Activated B cell treated with CpG ODN at 0.5 μM for 24 hours (primary cell): Measurements from ENCODE around the gene COL17A1. TPM values are rescaled to one million over a fixed set of nuclear protein-coding genes. Genes with fewer than 3 reads are reported as not detected.

Experiments used
- ATAC-seq: fragments of 200-7000 bp; cut with Tn5 transposase; one replicate; pipeline ENCODE4 v1.10.0; 2021; ENCODE audit warnings: low read depth, mild to moderate bottlenecking, moderate library complexity
- CTCF ChIA-PET: fragments of 350-600 bp; sonication (Branson Sonifier 250); formaldehyde crosslinking; loops from one replicate; lab custom pipeline; 2021; ENCODE audit warnings: antibody characterized with exemption; lab: Charles Lee
- POLR2A ChIA-PET: fragments of 350-600 bp; sonication (Branson Sonifier 250); formaldehyde crosslinking; loops from one replicate; lab custom pipeline; 2021; ENCODE audit warnings: antibody characterized with exemption; lab: Charles Lee
- DNase-seq: peaks from one replicate; pipeline ENCODE4 v3.0.0; 2022
- H3K27ac Mint-ChIP-seq: one replicate; pipeline ENCODE4 v1.8.0; 2020; ENCODE audit warnings: mixed read lengths
- H3K27me3 Mint-ChIP-seq: one replicate; pipeline ENCODE4 v1.8.0; 2021; ENCODE audit warnings: mixed read lengths
- H3K36me3 Mint-ChIP-seq: one replicate; pipeline ENCODE4 v1.8.0; 2021; ENCODE audit warnings: low read depth, mixed read lengths
- H3K4me1 Mint-ChIP-seq: one replicate; pipeline ENCODE4 v1.8.0; 2021; ENCODE audit warnings: mixed read lengths
- H3K4me3 Mint-ChIP-seq: one replicate; pipeline ENCODE4 v1.8.0; 2020; ENCODE audit warnings: mild to moderate bottlenecking, mixed read lengths
- H3K9me3 Mint-ChIP-seq: one replicate; pipeline ENCODE4 v1.8.0; 2020; ENCODE audit warnings: mixed read lengths
- intact Hi-C: fragments of 100-400 bp; cut with micrococcal nuclease; formaldehyde crosslinking; loops from one replicate; pipeline ENCODE4 v1.15.1; 2024
- total RNA-seq: library from RNA; stranded (reverse); gene quantifications from 2 replicates; pipeline ENCODE4 v1.2.3, GENCODE V29; 2022
- TF ChIP-seq, protein P1 (sequence below): fragments of 200-600 bp; IDR thresholded peaks from one replicate; pipeline ENCODE4 v1.8.0; 2022; ENCODE audit warnings: antibody characterized with exemption, mild to moderate bottlenecking

Gene COL17A1
- total RNA-seq, 1 donor from 2014 or later = not detected

DNA sequence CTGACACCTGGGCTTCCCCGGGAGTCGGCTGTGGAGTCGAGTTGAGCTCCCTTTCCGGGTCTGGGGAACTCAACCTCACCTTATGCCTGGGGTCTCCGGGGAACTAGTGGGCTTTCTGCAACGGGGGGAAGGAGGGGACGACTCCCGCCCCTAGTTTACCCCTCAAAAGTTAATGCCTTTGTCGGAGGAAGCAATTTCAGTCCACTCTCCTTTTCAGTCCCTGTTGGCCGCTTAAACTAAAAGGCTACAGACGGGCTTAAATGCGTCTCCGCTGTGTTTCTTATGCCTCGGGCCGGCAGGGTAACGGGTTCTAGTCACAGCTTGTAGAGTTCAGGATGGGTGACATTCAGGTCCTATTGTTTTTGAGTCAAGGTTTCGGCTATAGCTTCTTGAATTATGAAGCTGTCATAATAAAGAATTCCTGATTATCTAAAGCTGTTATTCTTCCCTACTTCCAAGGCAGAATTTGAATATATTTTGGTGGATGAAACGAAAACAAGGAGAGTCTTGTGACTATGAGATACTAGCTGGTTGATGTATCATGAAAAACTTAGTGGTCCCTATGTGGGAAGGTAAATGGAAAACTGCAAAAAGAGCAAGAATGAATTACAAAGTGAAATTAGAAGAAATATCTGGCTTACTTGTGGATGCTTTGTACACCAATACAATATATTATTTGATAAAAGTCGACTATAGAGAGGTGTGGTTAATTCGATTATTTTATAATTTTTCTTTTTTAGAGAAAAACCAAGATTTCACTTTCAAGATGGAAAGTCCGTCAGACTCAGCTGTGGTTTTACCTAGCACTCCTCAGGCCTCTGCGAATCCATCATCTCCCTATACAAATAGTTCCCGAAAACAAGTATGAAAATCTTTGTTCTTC, 36.8 kb upstream of the COL17A1 start:
- ChIA-PET CTCF (interaction anchor here (0.7 to 2.4 kb wide), 8 partner anchors 32 to 234 kb away, joined by 3 to 11 read pairs (median 4); no protein-coding TSS in a partner anchor), POLR2A (interaction anchor here (0.7 to 3.3 kb wide), 23 partner anchors 8 to 726 kb away, joined by 3 to 28 read pairs (median 5); partner anchors contain the start of genes ATP5MK, GSTO1, GSTO2 and ITPRIP)
- DNase-seq = no peak
- H3K27me3 Mint-ChIP-seq = no peaks in the 10 kb centered on the region
- TF ChIP-seq, protein P1, sequence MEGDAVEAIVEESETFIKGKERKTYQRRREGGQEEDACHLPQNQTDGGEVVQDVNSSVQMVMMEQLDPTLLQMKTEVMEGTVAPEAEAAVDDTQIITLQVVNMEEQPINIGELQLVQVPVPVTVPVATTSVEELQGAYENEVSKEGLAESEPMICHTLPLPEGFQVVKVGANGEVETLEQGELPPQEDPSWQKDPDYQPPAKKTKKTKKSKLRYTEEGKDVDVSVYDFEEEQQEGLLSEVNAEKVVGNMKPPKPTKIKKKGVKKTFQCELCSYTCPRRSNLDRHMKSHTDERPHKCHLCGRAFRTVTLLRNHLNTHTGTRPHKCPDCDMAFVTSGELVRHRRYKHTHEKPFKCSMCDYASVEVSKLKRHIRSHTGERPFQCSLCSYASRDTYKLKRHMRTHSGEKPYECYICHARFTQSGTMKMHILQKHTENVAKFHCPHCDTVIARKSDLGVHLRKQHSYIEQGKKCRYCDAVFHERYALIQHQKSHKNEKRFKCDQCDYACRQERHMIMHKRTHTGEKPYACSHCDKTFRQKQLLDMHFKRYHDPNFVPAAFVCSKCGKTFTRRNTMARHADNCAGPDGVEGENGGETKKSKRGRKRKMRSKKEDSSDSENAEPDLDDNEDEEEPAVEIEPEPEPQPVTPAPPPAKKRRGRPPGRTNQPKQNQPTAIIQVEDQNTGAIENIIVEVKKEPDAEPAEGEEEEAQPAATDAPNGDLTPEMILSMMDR = no peak
- peak overlapping the region; percentile 99 for H3K27ac Mint-ChIP-seq
- H3K4me1 Mint-ChIP-seq = peaks cover 25% of the 10 kb centered on the region
- intact Hi-C loops = loop anchor here (1.0 to 5.0 kb wide), 4 partner anchors 95 to 930 kb away; partner anchors contain the start of genes GSTO2 and NT5C2
- ATAC-seq = no peak
- H3K4me3 Mint-ChIP-seq = peak overlapping the region; percentile 92
- H3K9me3 Mint-ChIP-seq = no peaks in the 10 kb centered on the region
- peaks cover 26% of the 10 kb centered on the region for H3K36me3 Mint-ChIP-seq

DNA sequence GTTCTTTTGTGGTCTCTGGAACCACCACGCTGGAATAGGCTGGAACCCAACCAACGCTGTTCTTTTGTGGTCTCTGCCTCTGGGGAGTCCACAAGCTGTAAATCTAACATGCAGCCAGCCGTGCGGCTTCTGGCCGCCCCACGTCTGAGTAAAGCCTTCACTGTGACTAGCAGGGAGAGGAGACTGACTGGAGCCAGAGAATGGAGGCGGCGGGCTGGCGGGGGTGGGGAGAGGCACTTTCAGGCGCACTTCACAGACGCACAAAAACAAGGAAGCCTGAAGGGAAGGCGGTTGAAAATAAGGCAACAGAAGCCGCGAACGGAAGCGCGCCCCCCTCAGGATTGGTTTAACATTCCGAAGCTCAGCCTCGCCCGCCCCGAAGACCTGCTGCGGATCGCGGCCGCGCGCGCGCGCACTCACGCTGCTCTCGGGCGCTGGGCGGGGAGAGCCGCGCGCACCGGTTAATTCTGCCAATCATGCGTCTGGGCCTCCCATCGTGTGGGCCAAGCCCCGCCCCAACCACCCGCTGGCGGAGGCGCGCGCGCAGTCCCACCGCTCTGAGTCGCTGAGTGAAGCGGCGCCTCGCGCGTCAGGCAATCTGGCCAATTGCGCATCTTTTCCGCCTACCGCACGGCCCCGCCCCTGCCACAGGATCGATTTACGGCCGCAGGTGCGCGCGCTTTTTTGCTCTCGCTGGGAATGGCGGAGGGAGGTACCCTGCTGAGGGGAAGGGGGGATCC, 36.0 kb upstream of the COL17A1 start, which contains the start of gene SFR1:
Gene SFR1 (plus strand): TSS at position 687 of the 740 bp plus-strand sequence. CDS start 13 bp downstream, at position 700.
- Mint-ChIP-seq H3K9me3 (no peaks in the 10 kb centered on the region), H3K27ac (peak within 1 kb of the TSS; percentile 99), H3K36me3 (peaks cover 23% of the 10 kb centered on the region), H3K4me1 (peaks cover 25% of the 10 kb centered on the region), H3K4me3 (peak within 1 kb of the TSS; percentile 92), H3K27me3 (no peaks in the 10 kb centered on the region)
- ChIA-PET CTCF (interaction anchor here (0.7 to 2.4 kb wide), 11 partner anchors 31 to 234 kb away, joined by 3 to 11 read pairs (median 3); no protein-coding TSS in a partner anchor), POLR2A (interaction anchor here (0.6 to 3.3 kb wide), 27 partner anchors 9 to 725 kb away, joined by 3 to 28 read pairs (median 5); partner anchors contain the start of genes ATP5MK, GSTO1, GSTO2 and ITPRIP)
- TF ChIP-seq, protein P1 = no peak
- peak; percentile 89 for ATAC-seq
- DNase-seq = peak; percentile 97
- intact Hi-C loops = loop anchor here (1.0 to 5.0 kb wide), 10 partner anchors 94 to 929 kb away; partner anchors contain the start of genes CFAP43, GSTO2, NT5C2 and SLK

DNA sequence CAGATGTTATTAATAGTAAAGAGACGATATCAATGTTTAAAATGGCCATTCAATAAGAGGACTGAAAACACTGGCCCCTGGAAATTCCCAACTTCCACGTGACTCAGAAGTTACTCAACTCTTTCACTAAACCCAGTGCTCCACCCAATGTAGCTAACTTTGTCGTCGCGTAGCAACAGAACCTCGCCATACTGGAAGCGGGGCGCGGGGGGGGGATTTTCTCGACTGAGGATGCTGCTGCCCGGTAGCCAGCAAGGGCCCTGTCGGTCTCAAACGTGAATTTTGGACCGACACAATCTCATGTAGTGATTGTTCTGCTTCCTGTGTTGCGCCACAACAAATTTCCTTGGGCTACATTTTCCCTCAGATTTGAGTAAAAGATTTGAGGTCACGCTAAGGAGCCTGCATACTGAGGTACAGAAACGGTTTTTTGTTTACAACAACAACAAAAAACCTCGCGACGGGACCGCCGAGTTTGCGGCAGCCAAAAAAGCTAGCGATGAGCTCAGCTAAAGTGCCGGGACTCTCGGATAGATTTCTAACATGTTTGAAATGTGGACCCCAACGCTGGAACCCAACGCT, 35.3 kb upstream of the COL17A1 start:
- ATAC-seq = peak; percentile 42
- POLR2A ChIA-PET = interaction anchor here (0.6 to 3.3 kb wide), 29 partner anchors 8 to 724 kb away, joined by 3 to 28 read pairs (median 5); partner anchors contain the start of genes ATP5MK, GSTO1, GSTO2 and ITPRIP

DNA sequence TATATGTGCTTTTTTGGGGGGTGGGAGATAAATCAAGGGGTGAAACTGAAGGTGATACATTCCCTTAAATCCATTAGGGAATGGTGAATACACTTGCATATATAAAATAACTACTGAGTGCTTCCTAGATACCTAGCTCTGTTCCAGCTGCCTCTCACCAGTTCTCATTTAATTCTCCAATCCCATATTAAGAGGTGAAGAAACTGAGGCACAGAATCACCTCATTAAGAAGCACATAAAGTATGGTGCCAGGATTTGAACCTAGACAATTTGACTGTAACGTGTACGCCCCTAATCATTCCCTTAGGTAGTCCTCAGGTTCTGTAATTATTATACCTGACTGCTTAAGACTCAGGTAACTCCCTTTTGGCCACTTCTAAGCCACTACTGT, 34.8 kb upstream of the COL17A1 start:
- H3K27ac Mint-ChIP-seq = peak overlapping the region; percentile 99
- TF ChIP-seq, protein P1 = no peak
- H3K4me1 Mint-ChIP-seq = peaks cover 25% of the 10 kb centered on the region
- ChIA-PET CTCF (interaction anchor here (1.1 to 2.4 kb wide), 5 partner anchors 39 to 232 kb away, joined by 3 to 11 read pairs (median 3); no protein-coding TSS in a partner anchor), POLR2A (interaction anchor here (0.6 to 3.3 kb wide), 21 partner anchors 8 to 536 kb away, joined by 3 to 28 read pairs (median 9); partner anchors contain the start of genes GSTO1, GSTO2, ITPRIP and SLK)
- DNase-seq (no peak), ATAC-seq (no peak)
- H3K36me3 Mint-ChIP-seq = peaks cover 15% of the 10 kb centered on the region
- peak overlapping the region; percentile 92 for H3K4me3 Mint-ChIP-seq
- intact Hi-C loops = loop anchor here (2.0 to 5.0 kb wide), 3 partner anchors 93 to 928 kb away; partner anchors contain the start of gene NT5C2
- H3K9me3 Mint-ChIP-seq = no peaks in the 10 kb centered on the region
- H3K27me3 Mint-ChIP-seq = no peaks in the 10 kb centered on the region

More for the DNA sequence above, 35.3 kb upstream of the COL17A1 start:
- peak overlapping the region; percentile 92 for H3K4me3 Mint-ChIP-seq
- no peaks in the 10 kb centered on the region for H3K9me3 Mint-ChIP-seq
- H3K36me3 Mint-ChIP-seq = peaks cover 18% of the 10 kb centered on the region
- intact Hi-C loops = loop anchor here (1.0 to 5.0 kb wide), 8 partner anchors 94 to 929 kb away; partner anchors contain the start of genes CFAP43, NT5C2, SLK and STN1
- peaks cover 25% of the 10 kb centered on the region for H3K4me1 Mint-ChIP-seq
- TF ChIP-seq, protein P1 = no peak
- H3K27me3 Mint-ChIP-seq = no peaks in the 10 kb centered on the region
- peak; percentile 73 for DNase-seq
- peak overlapping the region; percentile 99 for H3K27ac Mint-ChIP-seq
- CTCF ChIA-PET = interaction anchor here (0.9 to 2.4 kb wide), 10 partner anchors 30 to 233 kb away, joined by 3 to 11 read pairs (median 4); no protein-coding TSS in a partner anchor
